Left lung (tissue), 10 donors: Measurements from ENCODE around the gene EPN2. TPM values are rescaled to one million over a fixed set of nuclear protein-coding genes. Genes with fewer than 3 reads are reported as not detected.

Experiments
- ATAC-seq: fragments of 200-7000 bp; cut with Tn5 transposase; one replicate; pipeline ENCODE4 v1.9.1; 2020; ENCODE audit warnings: moderate library complexity
- DNase-seq, 4 donors: peaks; one replicate each; pipeline ENCODE4 v3.0.0-alpha.2; 2013 to 2020
- H3K27ac ChIP-seq, 2 donors: fragments of 200-600 bp; sonication (generic) in 1 of 2; one replicate each; pipeline versions ENCODE4 v1.5.0 to v1.8.0; 2020 to 2021
- H3K27me3 ChIP-seq, 2 donors: fragments of 200-600 bp; sonication (generic) in 1 of 2; one replicate each; pipeline versions ENCODE4 v1.5.0 to v1.8.0; 2020 to 2021
- H3K36me3 ChIP-seq, 2 donors: fragments of 200-600 bp; sonication (generic) in 1 of 2; one replicate each; pipeline versions ENCODE4 v1.5.0 to v1.8.0; 2020 to 2021
- H3K4me1 ChIP-seq, 2 donors: fragments of 200-600 bp; one replicate each; pipeline ENCODE4 v1.8.0; 2021
- H3K4me3 ChIP-seq, 2 donors: fragments of 200-600 bp; sonication (generic) in 1 of 2; one replicate each; pipeline versions ENCODE4 v1.5.0 to v1.8.0; 2020 to 2021; ENCODE audit warnings: mild to moderate bottlenecking in 1 of 2
- H3K9me3 ChIP-seq, 2 donors: fragments of 200-600 bp; sonication (generic) in 1 of 2; one replicate each; pipeline versions ENCODE4 v1.5.0 to v1.8.0; 2020 to 2021
- CTCF ChIP-seq, 2 donors: fragments of 200-600 bp; sonication (generic) in 1 of 2; IDR thresholded peaks; one replicate each; pipeline versions ENCODE4 v1.5.0 to v1.8.0; 2021; ENCODE audit warnings: antibody characterized with exemption in 2 of 2
- intact Hi-C, 2 donors: fragments of 100-400 bp; cut with DNase I; formaldehyde crosslinking; loops; one replicate each; pipeline versions ENCODE4 v1.11.2 to v1.14.2; 2022
- polyA plus RNA-seq, 6 donors: library from polyadenylated mRNA; unstranded; fragments of 120-200 nt; gene quantifications; one replicate each; pipeline ENCODE4 v1.2.1, GENCODE V29; 2013; ENCODE audit not compliant: insufficient read length in 6 of 6
- total RNA-seq, 2 donors: library from RNA; stranded (reverse); fragmentation: NEBNext Ultra II Directional; extraction: Animal tissue kit (Norgen Biotek cat#: 25700); gene quantifications; one replicate each; pipeline ENCODE4 v1.2.1, GENCODE V29; 2021
- donor health status: DM: no; HTN: yes; CAD: no.
- donor health status: DM: no; HTN: no; CAD: no.

The EPN2 gene
- total and polyA plus RNA-seq, 8 donors: 43.3 to 51.5 (median 48.3) TPM

- TF ChIP-seq CTCF (IDR thresholded peaks at IDR 0.05): no peak
- DNase-seq (no peak), ATAC-seq (no peak)
- H3K27me3 ChIP-seq: peaks cover 0 to 54% of the 10 kb centered on the region in 2 donors
- intact Hi-C loops: no loop called here
- peaks cover 0 to 11% of the 10 kb centered on the region in 2 donors for H3K36me3 ChIP-seq
- H3K4me3 ChIP-seq: no peak overlapping the region
- H3K27ac ChIP-seq: peak overlapping the region in 1 of 2 donors; percentile 24
- peaks cover 11 to 75% of the 10 kb centered on the region in 2 donors for H3K4me1 ChIP-seq
- H3K9me3 ChIP-seq: no peaks in the 10 kb centered on the region
Measured at GRCh38 chr17:19307521-19307920, 70.4 kb downstream of the EPN2 start.

GRCh38 chr17:19308398-19308797 is 71.2 kb downstream of the EPN2 start:
- Histone ChIP-seq H3K9me3 (no peaks in the 10 kb centered on the region), H3K27ac (peak overlapping the region in 1 of 2 donors; percentile 23), H3K4me1 (peaks cover 8 to 68% of the 10 kb centered on the region in 2 donors), H3K4me3 (no peak overlapping the region), H3K27me3 (peaks cover 0 to 50% of the 10 kb centered on the region in 2 donors), H3K36me3 (peaks cover 0 to 14% of the 10 kb centered on the region in 2 donors)
- TF ChIP-seq CTCF (IDR thresholded peaks at IDR 0.05): no peak
- intact Hi-C loops: no loop called here
- no peak for DNase-seq
- no peak for ATAC-seq

- no peak overlapping the region for H3K4me3 ChIP-seq
- intact Hi-C loops: no loop called here
- H3K36me3 ChIP-seq: peaks cover 0 to 14% of the 10 kb centered on the region in 2 donors
- H3K27ac ChIP-seq: no peak overlapping the region
- H3K27me3 ChIP-seq: peaks cover 0 to 55% of the 10 kb centered on the region in 2 donors
- H3K9me3 ChIP-seq: no peaks in the 10 kb centered on the region
- DNase-seq (no peak), ATAC-seq (no peak)
- H3K4me1 ChIP-seq: peaks cover 2 to 55% of the 10 kb centered on the region in 2 donors
- TF ChIP-seq CTCF (IDR thresholded peaks at IDR 0.05): no peak
Measured at GRCh38 chr17:19309701-19310100, 72.5 kb downstream of the EPN2 start.

- H3K27me3 ChIP-seq: peaks cover 0 to 55% of the 10 kb centered on the region in 2 donors
- H3K4me3 ChIP-seq: no peak overlapping the region
- TF ChIP-seq CTCF (IDR thresholded peaks at IDR 0.05): no peak
- peaks cover 0 to 51% of the 10 kb centered on the region in 2 donors for H3K4me1 ChIP-seq
- ATAC-seq (no peak), DNase-seq (no peak)
- H3K27ac ChIP-seq: no peak overlapping the region
- no peaks in the 10 kb centered on the region for H3K9me3 ChIP-seq
- intact Hi-C loops: no loop called here
- peaks cover 0 to 14% of the 10 kb centered on the region in 2 donors for H3K36me3 ChIP-seq
Measured at GRCh38 chr17:19310151-19310550, 73.0 kb downstream of the EPN2 start.

- Histone ChIP-seq H3K27me3 (peaks cover 0 to 55% of the 10 kb centered on the region in 2 donors), H3K4me1 (peaks cover 0 to 42% of the 10 kb centered on the region in 2 donors), H3K9me3 (no peaks in the 10 kb centered on the region), H3K4me3 (no peak overlapping the region), H3K36me3 (peaks cover 0 to 14% of the 10 kb centered on the region in 2 donors), H3K27ac (peak overlapping the region in 1 of 2 donors; percentile 68)
- DNase-seq (no peak), ATAC-seq (no peak)
- intact Hi-C loops: no loop called here
- TF ChIP-seq CTCF (IDR thresholded peaks at IDR 0.05): no peak
Measured at GRCh38 chr17:19311016-19311415, 73.8 kb downstream of the EPN2 start.
